Sigmoid colon (tissue), 7 donors: ENCODE measurements around the gene PDE4D. TPM values are rescaled to one million over a fixed set of nuclear protein-coding genes. Genes with fewer than 3 reads are reported as not detected.
"Not testable (repeated sequence)": the region's sequence is repeated elsewhere in the genome, so short reads cannot be mapped to it uniquely, and the experiment has no call there.

ENCODE experiments used
- DNase-seq: peaks from one replicate; pipeline ENCODE4 v3.0.0-alpha.2; 2019
- H3K27ac ChIP-seq, 4 donors: fragments of 200-600 bp; sonication (generic); one replicate each; pipeline ENCODE4 v1.5.1; 2016 to 2019; ENCODE audit warnings: mild to moderate bottlenecking in 1 of 4
- H3K27me3 ChIP-seq, 3 donors: fragments of 200-600 bp; sonication (generic); one replicate each; pipeline ENCODE4 v1.5.1; 2019; ENCODE audit warnings: mild to moderate bottlenecking in 1 of 3
- H3K36me3 ChIP-seq, 4 donors: fragments of 200-600 bp; sonication (generic); one replicate each; pipeline ENCODE4 v1.5.1; 2016 to 2019
- H3K4me1 ChIP-seq, 4 donors: fragments of 200-600 bp; sonication (generic); one replicate each; pipeline ENCODE4 v1.5.1; 2017 to 2019
- H3K4me3 ChIP-seq, 4 donors: fragments of 200-600 bp; sonication (generic); one replicate each; pipeline ENCODE4 v1.5.1; 2017 to 2019; ENCODE audit warnings: mild to moderate bottlenecking in 2 of 4, moderate library complexity in 1 of 4
- H3K9me3 ChIP-seq, 4 donors: fragments of 200-600 bp in 3 of 4; sonication (generic) in 3 of 4; one replicate each; pipeline versions ENCODE4 v1.5.1 to v1.6.1; 2013 to 2019
- EP300 ChIP-seq, 4 donors: sonication (generic); formaldehyde crosslinking; IDR thresholded peaks; one replicate each; pipeline ENCODE4 v1.6.1; 2017; ENCODE audit warnings: antibody characterized with exemption in 4 of 4
- POLR2A ChIP-seq, 2 donors: fragments of 450-650 bp; IDR thresholded peaks; one replicate each; pipeline ENCODE4 v1.6.1; 2016; ENCODE audit warnings: antibody characterized with exemption in 2 of 2, mild to moderate bottlenecking in 2 of 2, moderate library complexity in 2 of 2
- POLR2AphosphoS5 ChIP-seq, 4 donors: sonication (generic); formaldehyde crosslinking; IDR thresholded peaks; one replicate each; pipeline ENCODE4 v1.6.1; 2017; ENCODE audit warnings: antibody characterized with exemption in 4 of 4
- WGBS, 2 donors: extraction: QIAGEN DNeasy Blood & Tissue Kit; methylation state at CpG; one replicate each; pipeline ENCODE4 v1.1.7; 2013; 5-methylcytosine and 5-hydroxymethylcytosine counted together
- intact Hi-C: fragments of 100-400 bp; cut with DNase I; formaldehyde crosslinking; loops from one replicate; pipeline ENCODE4 v1.15.1; 2023
- polyA plus RNA-seq, 3 donors: library from polyadenylated mRNA; stranded (reverse); fragments of 200-250 nt; gene quantifications; one replicate each; pipeline ENCODE4 v1.2.3, GENCODE V29; 2013
- total RNA-seq, 4 donors: library from RNA; depleted of rRNA; stranded (reverse); fragments of >200 nt; gene quantifications; one replicate each; pipeline ENCODE4 v1.1.0, GENCODE V29; 2016
- TF ChIP-seq, protein P1 (sequence below), 4 experiments: fragments of 450-650 bp in 3 of 4; fragments of 200-600 bp in 1 of 4; IDR thresholded peaks; one replicate each; pipeline ENCODE4 v1.5.1; 2016 to 2019; ENCODE audit warnings: antibody characterized with exemption in 4 of 4, mild to moderate bottlenecking in 3 of 4, moderate library complexity in 2 of 4
- donor health status: healthy with polysubstance abuse.
- donor health status: Bipolar disorder and iron deficiency.
- donor health status: healthy.

Gene PDE4D
- total and polyA plus RNA-seq, 7 donors = 6.0 to 289 (median 169) TPM

DNA sequence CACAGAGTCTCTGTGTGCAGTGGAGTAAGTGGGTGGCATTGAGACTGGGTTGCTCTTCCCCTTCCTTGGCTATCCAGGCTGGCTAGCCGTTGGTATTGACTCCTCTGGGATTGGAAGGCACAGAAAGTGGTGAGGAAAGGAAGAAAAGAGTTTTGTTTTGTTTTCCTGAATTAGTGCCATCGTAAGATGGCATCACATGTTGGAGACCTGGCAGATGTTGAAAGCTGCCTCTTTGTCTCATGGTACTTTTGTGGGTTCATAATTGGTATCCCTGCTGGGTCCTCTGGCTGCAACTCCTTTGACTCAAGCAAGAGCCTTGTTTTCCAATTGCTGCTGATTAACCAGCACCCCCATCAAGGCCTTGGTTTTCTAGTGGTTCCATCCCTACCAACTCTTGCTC lies 293.8 kb downstream of the PDE4D start:
- H3K4me3 ChIP-seq = no peak overlapping the region
- no peaks in the 10 kb centered on the region for H3K9me3 ChIP-seq
- no peaks in the 10 kb centered on the region for H3K36me3 ChIP-seq
- H3K27me3 ChIP-seq = no peaks in the 10 kb centered on the region
- H3K4me1 ChIP-seq = peaks cover 0 to 33% (median 26%) of the 10 kb centered on the region in 4 donors
- TF ChIP-seq, protein P1, sequence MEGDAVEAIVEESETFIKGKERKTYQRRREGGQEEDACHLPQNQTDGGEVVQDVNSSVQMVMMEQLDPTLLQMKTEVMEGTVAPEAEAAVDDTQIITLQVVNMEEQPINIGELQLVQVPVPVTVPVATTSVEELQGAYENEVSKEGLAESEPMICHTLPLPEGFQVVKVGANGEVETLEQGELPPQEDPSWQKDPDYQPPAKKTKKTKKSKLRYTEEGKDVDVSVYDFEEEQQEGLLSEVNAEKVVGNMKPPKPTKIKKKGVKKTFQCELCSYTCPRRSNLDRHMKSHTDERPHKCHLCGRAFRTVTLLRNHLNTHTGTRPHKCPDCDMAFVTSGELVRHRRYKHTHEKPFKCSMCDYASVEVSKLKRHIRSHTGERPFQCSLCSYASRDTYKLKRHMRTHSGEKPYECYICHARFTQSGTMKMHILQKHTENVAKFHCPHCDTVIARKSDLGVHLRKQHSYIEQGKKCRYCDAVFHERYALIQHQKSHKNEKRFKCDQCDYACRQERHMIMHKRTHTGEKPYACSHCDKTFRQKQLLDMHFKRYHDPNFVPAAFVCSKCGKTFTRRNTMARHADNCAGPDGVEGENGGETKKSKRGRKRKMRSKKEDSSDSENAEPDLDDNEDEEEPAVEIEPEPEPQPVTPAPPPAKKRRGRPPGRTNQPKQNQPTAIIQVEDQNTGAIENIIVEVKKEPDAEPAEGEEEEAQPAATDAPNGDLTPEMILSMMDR (IDR thresholded peaks at IDR 0.05) = no peak
- TF ChIP-seq POLR2AphosphoS5 (IDR thresholded peaks at IDR 0.05) (no peak), EP300 (IDR thresholded peaks at IDR 0.05) (no peak), POLR2A (IDR thresholded peaks at IDR 0.05) (no peak)
- intact Hi-C loops = no loop called here
- H3K27ac ChIP-seq = no peak overlapping the region
- 96 to 99% methylated on average over 2 of the region's 2 CpGs for WGBS, 2 donors
- DNase-seq = no peak

DNA sequence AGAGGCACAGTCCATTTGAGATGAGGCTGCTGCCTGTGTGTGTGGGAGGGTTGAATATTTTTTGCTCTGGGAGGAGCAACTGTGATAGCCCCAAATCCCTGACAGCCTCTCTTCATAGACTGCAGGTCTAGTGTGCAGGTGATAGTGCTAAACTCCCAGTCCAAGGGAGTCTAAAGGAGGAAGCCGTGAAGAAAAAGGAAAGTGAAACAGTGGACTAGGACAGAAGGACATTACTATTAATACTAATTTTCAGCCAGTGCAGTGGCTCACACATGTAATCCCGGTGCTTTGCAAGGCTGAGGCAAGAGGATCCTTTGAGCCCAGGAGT lies 295.0 kb downstream of the PDE4D start:
- WGBS, 2 donors = 5 to 32% methylated on average over 2 of the region's 2 CpGs
- Histone ChIP-seq H3K27ac (peak overlapping the region in 2 of 4 donors; percentile 22 to 48), H3K36me3 (no peaks in the 10 kb centered on the region), H3K4me1 (peaks cover 0 to 33% (median 26%) of the 10 kb centered on the region in 4 donors), H3K9me3 (no peaks in the 10 kb centered on the region), H3K27me3 (no peaks in the 10 kb centered on the region), H3K4me3 (peak overlapping the region in 2 of 4 donors; percentile 16 to 23)
- TF ChIP-seq POLR2AphosphoS5 (IDR thresholded peaks at IDR 0.05) = no peak
- TF ChIP-seq EP300 (IDR thresholded peaks at IDR 0.05) = no peak
- TF ChIP-seq POLR2A (IDR thresholded peaks at IDR 0.05) = no peak
- TF ChIP-seq, protein P1 (IDR thresholded peaks at IDR 0.05) = no peak
- intact Hi-C loops = no loop called here
- no peak for DNase-seq

DNA sequence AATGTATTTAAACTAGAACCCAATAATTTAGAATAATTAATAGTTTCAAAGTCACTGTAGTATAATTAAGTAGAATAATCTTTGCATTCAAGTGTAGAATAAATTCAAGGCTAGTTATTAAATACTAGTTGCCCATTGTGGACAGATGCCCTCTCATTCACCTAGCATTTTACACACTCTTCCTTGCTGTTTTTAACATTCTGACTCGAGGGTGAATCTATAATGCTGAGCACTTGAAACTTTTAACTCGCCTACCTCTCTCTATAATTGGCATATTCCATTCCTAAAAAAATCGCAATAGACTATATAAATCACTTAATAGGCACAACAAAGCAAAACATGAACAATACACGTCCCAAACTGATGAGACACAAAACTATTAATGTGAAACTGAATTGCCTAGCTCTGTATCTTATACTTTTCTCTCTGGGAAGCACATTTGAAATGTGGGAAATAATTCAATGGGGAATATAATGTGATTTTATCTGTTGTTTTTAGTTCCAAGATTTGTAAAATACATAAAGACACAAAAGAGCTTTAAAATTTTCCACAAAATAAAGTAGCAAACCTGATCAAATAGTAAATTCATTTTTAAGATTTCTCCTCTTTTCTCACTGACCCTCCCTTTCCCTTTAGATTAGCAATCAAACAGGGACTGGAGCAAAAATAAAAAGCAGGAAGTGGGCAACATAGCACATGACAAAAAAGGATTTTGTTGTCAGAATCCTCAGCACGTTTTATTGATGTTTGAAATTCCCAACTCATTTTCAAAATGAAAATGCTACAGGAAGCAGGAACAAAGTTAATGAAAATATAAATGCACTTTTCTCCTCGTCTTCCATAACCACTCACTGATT lies 295.6 kb downstream of the PDE4D start:
- Histone ChIP-seq H3K4me1 (peaks cover 0 to 33% (median 26%) of the 10 kb centered on the region in 4 donors), H3K4me3 (peak overlapping the region in 2 of 4 donors; percentile 16 to 23), H3K9me3 (no peaks in the 10 kb centered on the region), H3K27me3 (no peaks in the 10 kb centered on the region), H3K27ac (peak overlapping the region in 2 of 4 donors; percentile 22 to 48), H3K36me3 (no peaks in the 10 kb centered on the region)
- TF ChIP-seq EP300 (IDR thresholded peaks at IDR 0.05) = no peak
- TF ChIP-seq POLR2A (IDR thresholded peaks at IDR 0.05) = no peak
- no peak for TF ChIP-seq POLR2AphosphoS5 (IDR thresholded peaks at IDR 0.05)
- TF ChIP-seq, protein P1 (IDR thresholded peaks at IDR 0.05) = no peak
- intact Hi-C loops = no loop called here
- 55% methylated on average over 6 of the region's 6 CpGs for WGBS, 2 donors
- DNase-seq = no peak

DNA sequence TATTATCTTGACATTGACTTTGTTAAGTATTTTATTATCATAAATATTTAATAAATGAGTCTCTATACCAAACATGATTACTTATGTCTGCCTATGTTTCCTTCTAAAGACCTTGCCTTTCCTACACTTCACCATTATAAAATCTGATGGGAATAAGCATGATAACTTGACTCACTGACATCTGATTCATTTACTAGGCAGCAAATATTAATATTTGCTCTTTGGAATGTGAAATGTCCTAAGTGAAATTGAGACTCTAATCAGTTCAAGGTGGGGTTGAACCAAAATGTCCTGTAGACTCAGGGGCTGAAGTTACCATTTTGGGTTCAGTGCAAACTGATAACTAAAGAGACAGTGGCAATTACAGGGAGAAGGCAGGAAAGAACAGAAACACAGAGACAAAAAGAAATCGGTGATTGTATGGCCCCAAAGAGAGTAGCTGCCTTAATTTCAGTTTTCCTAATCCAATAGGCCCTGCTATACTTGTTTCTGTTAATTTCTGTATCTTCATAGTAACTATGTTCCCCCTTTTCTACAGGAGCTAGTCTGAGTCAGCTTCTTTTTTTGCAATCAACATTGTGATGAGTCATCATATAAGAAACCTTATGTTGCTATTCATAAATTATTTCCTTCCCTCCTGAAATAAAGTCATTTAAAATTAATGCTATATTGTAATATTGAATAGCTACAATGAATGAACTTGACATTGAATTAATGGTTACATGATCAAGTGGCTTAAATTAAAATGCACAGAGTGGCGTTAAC lies 296.8 kb downstream of the PDE4D start:
- no peak overlapping the region for H3K27ac ChIP-seq
- no peaks in the 10 kb centered on the region for H3K9me3 ChIP-seq
- TF ChIP-seq POLR2AphosphoS5 (IDR thresholded peaks at IDR 0.05) = no peak
- TF ChIP-seq, protein P1 (IDR thresholded peaks at IDR 0.05) = no peak
- no peak for TF ChIP-seq POLR2A (IDR thresholded peaks at IDR 0.05)
- no peak for TF ChIP-seq EP300 (IDR thresholded peaks at IDR 0.05)
- no peaks in the 10 kb centered on the region for H3K27me3 ChIP-seq
- H3K36me3 ChIP-seq = no peaks in the 10 kb centered on the region
- intact Hi-C loops = no loop called here
- peaks cover 0 to 41% (median 27%) of the 10 kb centered on the region in 4 donors for H3K4me1 ChIP-seq
- no peak overlapping the region for H3K4me3 ChIP-seq
- no peak for DNase-seq
- WGBS, 2 donors = 93 to 96% methylated on average over 2 of the region's 2 CpGs

DNA sequence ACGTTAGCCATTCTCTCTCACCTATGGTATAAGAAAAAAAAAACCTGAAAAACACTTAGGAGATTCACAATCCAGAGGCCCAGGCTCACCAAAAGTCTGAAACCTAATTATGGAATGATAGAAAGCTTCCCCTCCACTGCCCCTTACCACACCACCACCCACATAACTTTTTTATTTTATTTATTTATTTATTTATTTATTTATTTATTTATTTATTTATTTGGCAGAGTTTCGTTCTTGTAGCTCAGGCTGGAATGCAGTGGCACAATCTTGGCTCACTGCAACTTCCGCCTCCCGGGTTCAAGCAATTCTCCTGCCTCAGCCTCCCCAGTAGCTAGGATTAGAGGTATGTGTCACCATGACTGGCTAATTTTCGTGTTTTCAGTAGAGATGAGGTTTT lies 299.4 kb downstream of the PDE4D start:
- H3K9me3 ChIP-seq, H3K4me3 ChIP-seq, H3K36me3 ChIP-seq, DNase-seq, H3K27me3 ChIP-seq, intact Hi-C loops, H3K27ac ChIP-seq: not testable (repeated sequence)
- 89 to 94% methylated on average over 5 of the region's 5 CpGs for WGBS, 2 donors
- peaks cover 0 to 39% (median 16%) of the 10 kb centered on the region in 4 donors for H3K4me1 ChIP-seq
